Fibroblast of skin of right biceps (primary cell): Measurements from ENCODE around the gene UGT1A6.
"Not testable (repeated sequence)": the region's sequence is repeated elsewhere in the genome, so short reads cannot be mapped to it uniquely, and the experiment has no call there.

Experiments used
- DNase-seq: peaks from one replicate; pipeline ENCODE4 v3.0.0-alpha.2; 2013

Gene UGT1A6

GRCh38 chr2:233688341-233688740 lies 4.3 kb upstream of the UGT1A6 start:
- no peak for DNase-seq

- no peak for DNase-seq
Measured at GRCh38 chr2:233689031-233689430, 3.7 kb upstream of the UGT1A6 start.

- DNase-seq, result no peak
Measured at GRCh38 chr2:233689501-233689900, 3.2 kb upstream of the UGT1A6 start.

GRCh38 chr2:233690444-233690843 lies 2.2 kb upstream of the UGT1A6 start:
- no peak for DNase-seq

GRCh38 chr2:233691443-233692433 lies 952 bp upstream of the UGT1A6 start:
- no peak for DNase-seq

GRCh38 chr2:233693963-233694362 lies 1.3 kb downstream of the UGT1A6 start:
- DNase-seq, result no peak

GRCh38 chr2:233698740-233699139 lies 6.0 kb downstream of the UGT1A6 start:
- DNase-seq, result no peak

- no peak for DNase-seq
Measured at GRCh38 chr2:233699424-233700027, 6.8 kb downstream of the UGT1A6 start.

- DNase-seq, result peak; percentile 6
Measured at GRCh38 chr2:233700028-233700635, 7.4 kb downstream of the UGT1A6 start.

- DNase-seq, result not testable (repeated sequence)
Measured at GRCh38 chr2:233700842-233701241, 8.2 kb downstream of the UGT1A6 start.

GRCh38 chr2:233702238-233702637 lies 9.5 kb downstream of the UGT1A6 start:
- DNase-seq, result no peak

GRCh38 chr2:233705911-233706506 lies 13.3 kb downstream of the UGT1A6 start:
- no peak for DNase-seq

GRCh38 chr2:233706720-233707119 lies 14.0 kb downstream of the UGT1A6 start:
- DNase-seq, result no peak

GRCh38 chr2:233707940-233708644 lies 15.4 kb downstream of the UGT1A6 start:
- DNase-seq, result no peak

- DNase-seq, result no peak
Measured at GRCh38 chr2:233708942-233709341, 16.3 kb downstream of the UGT1A6 start.

- DNase-seq, result peak; percentile 69
Measured at GRCh38 chr2:233711312-233712008, 18.8 kb downstream of the UGT1A6 start.

- no peak for DNase-seq
Measured at GRCh38 chr2:233712611-233713261, 20.0 kb downstream of the UGT1A6 start, which contains the start of gene UGT1A5. UGT1A5 (plus strand) TSS chr2:233712907; CDS start chr2:233712992, 85 bp downstream.

GRCh38 chr2:233713262-233713615 lies 20.5 kb downstream of the UGT1A6 start:
- no peak for DNase-seq

- no peak for DNase-seq
Measured at GRCh38 chr2:233714121-233714520, 21.4 kb downstream of the UGT1A6 start.

GRCh38 chr2:233718552-233718951 lies 25.9 kb downstream of the UGT1A6 start, which contains the start of gene UGT1A4:
UGT1A4 (plus strand) TSS chr2:233718736; CDS start chr2:233718821, 85 bp downstream.
- no peak for DNase-seq

GRCh38 chr2:233728723-233729301 lies 36.1 kb downstream of the UGT1A6 start, which contains the start of gene UGT1A3:
UGT1A3 (plus strand) TSS chr2:233729042; CDS start chr2:233729127, 85 bp downstream.
- DNase-seq, result no peak
